Stimulated activated CD4-positive, alpha-beta T cell treated with anti-CD3 and anti-CD28 coated beads, Interleukin-4, amount 100 ng/mL, for 24 hours (primary cell): ENCODE measurements around the gene LAMB3.
A peak's percentile ranks its signal among the peaks of the same experiment; 100 is the strongest.

ENCODE experiments used
- DNase-seq: peaks from one replicate; pipeline ENCODE4 v3.0.0-alpha.2; 2020

LAMB3 gene

DNA sequence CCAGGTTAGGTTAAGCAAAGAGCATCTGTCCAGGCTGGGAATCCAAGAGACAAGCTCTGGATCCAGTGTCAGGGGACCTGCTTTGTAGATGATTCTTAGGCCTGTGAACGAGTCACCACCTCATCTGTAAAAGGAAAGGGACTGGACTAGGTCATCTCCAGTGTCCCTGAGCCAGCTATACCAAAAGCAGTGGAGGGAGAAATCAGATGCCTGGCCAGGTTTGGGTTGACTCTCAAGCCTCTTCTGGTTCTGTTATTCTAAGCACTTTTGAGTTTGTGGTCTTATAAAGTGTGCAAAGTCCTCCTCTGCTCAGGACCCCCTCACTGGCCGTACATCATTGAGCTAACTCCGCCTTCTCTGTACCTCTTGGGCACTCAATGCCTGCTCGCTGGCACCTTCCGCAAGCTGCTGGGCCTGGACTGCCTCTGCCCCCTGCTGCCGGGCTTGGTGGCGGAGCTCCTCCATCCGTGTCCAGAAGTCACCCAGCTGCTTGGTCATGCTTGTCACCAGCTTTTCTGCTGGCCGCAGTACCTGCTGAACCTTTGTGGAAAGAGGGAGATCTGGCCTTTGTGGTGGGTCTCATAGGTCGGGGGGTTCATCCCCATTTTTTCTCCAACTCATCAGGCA, 35.1 kb downstream of the LAMB3 start:
- no peak for DNase-seq

DNA sequence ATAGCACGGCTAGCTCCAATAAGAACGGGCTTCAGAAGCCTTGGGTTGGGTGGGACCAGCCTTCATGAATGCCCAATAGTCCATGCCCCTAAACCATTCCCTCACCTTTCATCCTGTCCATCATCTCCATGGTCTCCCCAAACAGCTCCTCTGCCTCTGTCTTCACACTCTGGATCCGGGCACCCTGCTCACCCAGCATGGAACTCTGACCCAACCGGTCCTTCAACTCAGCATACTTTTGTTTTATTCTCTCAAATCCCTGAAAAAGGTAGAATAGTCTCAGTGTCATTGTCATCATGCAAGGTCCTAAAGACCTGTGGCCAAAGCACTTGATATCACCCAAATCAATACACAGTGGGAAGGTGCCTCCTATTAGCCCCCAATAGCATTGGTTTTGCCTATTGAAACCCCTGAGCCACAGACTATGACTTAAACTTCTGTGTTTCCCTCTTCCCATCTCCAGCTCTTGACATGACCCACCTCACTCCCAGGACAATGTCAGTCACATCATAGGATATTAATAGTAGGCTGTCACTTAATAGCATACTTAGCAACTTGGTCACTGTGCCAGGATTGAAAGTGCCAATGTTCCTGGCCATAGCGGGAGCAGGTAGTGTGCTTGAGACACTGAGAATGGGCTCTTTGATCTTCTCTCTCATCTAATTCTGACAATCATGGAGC, 35.7 kb downstream of the LAMB3 start:
- no peak for DNase-seq

DNA sequence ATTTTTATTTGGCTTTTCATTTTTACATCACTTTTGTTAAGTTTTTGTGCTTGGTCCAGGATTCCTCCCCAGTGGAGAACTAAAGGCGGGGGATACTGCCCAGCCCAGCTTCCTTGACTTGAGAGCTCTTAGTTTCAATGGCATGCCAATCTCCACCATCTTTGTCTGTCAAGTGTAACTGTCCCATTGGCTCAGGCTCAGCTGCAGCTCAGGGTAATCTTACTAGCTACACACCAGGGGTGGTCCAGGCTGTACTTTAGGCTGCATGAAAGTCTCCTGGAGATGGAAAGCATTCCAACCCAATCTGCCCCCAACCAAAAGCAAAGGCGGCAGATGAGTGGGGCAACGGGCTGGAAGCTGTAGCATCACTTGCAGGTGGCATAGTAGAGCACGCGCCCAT, 37.3 kb downstream of the LAMB3 start:
- DNase-seq: no peak

DNA sequence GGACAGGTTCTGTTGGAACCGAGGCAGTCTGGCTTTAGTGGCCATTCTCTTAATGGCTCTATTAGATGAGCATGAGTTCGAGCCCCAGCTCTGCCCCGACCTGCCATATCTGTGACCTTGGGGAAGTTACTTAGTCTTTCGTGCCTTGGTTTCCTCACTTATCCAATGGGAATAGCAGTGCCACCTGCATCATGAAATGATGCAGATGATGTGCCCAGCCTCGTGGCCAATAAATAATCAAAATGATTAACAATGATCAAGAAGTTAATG, 38.1 kb downstream of the LAMB3 start:
- no peak for DNase-seq

DNA sequence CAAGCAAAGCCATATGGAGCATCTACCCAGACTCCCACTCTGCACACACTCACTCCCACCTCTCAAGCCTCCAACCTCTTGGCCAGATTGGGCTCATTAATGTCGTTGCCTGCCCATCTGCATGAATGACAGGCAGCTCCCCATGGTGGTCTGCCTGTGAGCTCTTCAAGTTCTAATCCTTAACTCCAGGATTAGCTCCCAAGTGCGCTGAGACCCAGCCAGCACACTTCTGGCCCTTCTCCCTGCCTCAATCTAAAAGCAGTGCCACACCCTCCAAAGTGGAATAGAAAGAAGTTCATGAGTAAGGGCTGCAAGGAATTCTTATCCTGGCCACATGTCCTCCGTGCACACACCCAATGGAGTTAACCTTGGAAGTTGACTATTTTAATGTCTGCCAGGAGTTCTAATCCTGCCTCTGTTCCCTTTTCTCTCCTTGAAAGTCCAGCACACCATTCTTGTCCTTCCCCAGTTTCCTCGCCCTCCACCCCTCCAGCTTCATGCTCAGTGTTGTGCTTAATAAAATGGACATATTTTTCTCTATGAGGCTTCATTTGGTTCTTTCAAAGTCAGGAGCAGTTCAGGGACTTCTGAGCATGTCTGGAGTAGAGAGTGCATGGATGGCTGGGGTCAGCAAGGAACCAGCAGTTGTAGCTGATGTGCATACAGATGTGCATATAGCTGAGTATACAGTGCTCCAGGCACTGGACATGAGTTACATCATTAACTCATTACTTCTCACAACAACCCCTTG, 38.6 kb downstream of the LAMB3 start:
- no peak for DNase-seq

DNA sequence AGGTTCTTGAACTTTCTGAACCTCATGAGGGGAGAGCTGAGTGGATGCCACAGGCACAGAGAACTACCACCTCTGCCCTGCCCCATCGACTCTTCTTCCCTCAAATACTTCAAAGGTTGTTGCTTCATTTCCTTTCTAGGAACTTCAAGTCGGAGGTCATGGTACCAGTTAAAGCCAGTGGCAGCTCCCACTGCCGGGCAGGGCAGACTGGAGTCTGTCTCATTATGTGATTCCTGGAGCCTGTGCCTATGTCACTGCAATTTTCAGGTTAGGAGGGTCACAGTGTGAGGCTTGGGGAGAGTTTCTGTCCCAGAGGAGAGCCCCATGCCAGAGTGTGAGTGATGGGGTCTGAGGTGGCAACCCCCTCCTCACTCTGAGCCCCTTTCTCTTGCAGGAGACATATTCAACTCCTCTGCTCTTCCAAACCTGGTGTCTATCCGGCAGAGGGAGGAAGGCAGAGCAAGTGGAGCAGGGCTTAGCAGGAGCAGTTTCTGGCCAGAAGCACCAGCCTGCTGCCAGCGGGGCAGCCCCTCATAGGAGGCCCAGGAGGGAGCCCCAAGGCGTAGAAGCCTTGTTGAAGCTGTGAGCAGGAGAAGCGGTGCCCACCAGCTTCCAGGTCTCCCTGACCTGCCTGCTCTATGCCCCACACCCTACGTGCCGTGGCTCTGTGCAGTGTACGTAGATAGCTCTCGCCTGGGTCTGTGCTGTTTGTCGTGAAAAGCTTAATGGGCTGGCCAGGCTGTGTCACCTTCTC, 39.4 kb downstream of the LAMB3 start:
- no peak for DNase-seq

DNA sequence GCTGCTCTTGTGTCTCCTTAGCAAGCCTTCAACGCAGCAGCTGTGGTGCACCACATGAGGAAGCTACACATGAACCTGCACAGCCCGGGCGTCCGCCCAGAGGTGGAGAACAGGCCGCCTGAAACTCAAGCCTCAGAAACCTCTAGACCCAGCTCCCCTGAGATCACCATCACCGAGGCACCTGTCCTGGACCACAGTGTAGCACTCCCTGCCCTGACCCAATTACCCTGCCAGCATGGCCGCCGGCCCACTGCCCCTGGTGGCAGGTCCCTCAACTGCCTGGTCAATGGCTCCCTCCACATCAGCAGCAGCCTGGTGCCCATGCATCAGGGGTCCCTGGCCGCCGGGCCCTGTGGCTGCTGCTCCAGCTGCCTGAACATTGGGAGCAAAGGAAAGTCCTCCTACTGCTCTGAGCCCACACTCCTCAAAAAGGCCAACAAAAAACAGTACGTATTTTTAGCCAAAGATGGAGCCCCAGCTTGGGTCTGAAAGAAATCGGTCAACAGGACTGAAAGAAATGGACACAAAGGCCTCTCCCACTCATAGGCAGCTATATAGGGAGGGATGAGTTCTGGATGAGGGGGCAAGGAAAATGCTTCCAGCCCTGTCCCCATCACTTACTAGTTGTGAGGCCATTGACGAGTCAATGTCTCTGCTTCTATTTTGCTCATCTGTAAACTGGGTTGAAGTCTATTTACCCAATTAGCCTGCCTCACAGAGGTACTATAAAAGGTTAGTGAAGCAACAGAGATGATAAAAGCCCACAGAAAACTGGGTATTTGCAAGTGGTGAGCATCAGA, 40.3 kb downstream of the LAMB3 start:
- DNase-seq: no peak

DNA sequence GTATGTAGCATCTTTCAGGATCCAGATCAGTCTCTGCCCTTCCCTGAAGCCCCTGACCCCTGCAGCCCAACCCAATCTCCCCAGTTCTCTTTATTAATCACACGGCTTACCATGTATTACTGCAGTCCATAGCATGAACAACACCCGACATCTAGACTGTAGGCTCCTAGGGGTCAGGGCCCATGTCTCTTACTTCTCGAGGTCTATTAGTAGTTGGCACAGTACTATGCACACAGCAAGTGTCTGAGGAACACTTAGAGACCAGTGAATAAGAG, 41.7 kb downstream of the LAMB3 start:
- DNase-seq: no peak

DNA sequence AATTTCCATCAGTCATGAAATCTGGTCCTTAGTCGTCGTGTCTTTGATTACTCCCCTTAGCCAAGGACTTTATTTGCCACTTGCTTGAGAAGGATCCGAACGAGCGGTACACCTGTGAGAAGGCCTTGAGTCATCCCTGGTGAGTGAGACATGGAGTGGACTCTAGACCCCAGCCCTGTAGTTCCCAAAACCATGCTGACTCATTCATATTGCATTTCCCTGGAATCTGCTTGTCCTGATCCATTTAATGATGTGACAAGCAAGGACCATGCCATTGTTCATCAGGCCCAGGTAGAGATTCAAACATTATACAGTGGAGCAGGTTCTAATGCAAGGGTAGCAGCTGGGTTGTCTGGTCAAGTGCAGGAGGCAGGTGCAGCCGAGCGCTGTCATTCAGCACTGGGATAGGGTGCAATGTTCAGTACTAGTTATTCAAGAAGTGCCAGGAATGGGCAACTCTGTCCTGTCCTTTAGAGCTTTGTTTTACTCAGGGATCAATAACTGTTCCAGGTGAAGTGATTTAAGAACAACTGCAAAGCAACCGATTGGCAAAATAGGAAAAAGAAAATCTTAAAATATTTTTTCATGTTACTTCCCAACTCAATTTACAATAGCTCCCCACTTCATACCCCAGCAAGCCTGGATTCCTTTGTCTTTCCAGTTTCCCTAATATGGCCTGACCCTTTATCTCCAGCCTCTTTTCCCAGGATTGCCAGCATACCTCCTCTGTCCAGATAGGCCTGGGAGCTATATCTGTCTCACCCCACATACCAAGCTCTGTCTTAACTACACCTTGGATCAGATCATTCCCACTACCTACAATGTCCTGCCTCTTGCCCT, 42.2 kb downstream of the LAMB3 start:
- DNase-seq: no peak

DNA sequence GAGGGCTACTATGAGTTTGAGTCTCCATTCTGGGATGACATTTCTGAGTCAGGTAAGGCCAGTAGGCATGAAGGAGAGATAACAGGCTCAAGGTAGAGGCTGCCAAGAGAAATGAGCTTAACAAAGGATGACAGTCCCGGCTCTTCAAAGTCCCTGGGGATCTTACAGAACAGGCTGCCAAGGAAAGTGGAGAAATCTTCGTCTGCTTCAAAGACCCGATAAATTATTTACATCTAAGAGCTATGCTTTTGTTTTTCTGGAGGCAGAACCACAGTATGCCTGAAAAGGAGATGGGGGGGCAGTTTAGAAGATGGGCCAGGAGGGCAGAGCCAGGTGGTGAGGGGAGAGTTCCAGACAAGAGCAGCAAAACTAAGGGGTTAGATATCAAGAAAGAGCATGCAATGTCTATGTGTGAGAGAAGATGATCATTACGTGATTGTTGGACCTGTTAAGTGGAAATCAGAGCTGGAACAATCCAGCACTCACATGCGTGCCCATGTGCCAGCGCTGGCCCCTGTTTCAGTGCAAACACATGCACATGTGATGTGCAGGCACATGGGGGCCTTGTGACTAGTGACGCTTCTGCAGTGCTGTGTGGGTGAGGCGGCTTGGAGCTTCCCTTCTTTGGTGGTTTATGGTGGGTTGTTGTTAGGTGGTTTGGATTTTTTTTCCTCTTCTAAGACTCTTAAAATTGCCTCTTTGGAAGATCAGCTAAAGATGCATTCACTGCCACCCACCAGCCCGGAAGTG, 43.0 kb downstream of the LAMB3 start:
- DNase-seq: no peak

DNA sequence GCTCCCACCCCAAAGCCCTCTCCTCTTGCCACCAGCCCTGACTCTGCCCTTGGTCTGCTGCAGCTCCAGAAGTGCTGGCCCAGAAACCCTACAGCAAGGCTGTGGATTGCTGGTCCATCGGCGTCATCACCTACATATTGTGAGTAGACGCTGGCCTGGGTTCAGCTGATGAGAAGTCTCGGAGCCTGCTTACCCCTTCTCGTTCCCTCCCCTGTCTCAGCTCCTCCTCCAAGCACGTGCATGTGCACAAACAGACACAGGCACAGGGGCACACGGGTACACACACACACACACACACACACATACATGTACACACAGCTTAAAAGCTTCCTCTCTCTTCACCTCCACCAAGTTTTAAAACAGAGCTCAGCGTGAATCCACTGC, 44.4 kb downstream of the LAMB3 start:
- no peak for DNase-seq

DNA sequence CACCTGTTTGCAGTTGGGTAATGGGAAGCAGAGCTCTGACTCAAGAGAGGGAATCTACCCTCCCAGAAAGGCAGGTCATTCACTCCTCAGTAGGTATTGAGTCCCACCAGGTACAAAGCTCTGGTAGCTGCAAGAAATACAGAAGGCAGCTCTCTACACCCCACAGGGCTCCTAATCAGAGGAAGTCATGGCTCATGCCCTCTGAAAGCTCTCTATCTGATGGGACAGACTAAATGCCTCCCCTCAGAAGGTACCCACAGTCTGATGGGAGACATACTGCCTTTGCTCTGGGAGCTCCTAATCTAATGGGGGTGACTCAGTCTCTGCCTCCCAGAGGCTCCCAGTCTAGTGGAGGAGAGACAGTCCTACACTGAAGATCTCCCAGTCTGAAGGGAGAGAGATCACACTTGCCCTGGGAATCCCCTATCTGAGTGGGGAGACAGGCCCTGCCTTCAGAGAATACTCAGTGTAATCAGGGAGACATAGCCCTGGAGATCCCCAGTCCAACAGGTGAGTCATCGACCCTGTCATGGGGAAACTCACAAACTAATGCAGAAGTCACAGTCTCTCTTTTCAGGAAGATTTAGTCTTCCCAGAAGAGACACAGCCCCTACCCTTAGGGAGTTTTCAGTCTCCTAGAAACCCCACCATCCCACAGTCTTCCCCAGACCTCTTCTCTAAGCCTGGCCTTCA, 45.0 kb downstream of the LAMB3 start:
- DNase-seq: peak; percentile 55

DNA sequence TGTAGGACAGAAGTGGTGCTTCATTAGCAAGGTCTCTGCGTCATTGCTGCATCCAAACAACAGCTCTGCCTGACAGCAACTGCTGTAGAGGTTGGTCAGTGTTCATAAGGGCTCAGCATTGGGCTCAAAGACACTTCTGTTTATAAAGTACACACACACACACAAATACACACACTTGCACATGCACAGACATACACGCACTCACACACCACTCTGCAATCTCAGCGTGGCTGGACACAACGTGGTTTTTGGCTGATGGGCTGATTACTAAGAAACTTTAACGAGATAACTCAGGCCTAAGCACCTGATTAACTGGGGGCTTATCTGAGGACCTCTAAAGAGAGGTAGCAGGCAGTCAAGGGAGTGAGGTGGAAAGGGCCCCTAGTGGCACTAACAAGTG, 48.3 kb downstream of the LAMB3 start:
- DNase-seq: no peak

DNA sequence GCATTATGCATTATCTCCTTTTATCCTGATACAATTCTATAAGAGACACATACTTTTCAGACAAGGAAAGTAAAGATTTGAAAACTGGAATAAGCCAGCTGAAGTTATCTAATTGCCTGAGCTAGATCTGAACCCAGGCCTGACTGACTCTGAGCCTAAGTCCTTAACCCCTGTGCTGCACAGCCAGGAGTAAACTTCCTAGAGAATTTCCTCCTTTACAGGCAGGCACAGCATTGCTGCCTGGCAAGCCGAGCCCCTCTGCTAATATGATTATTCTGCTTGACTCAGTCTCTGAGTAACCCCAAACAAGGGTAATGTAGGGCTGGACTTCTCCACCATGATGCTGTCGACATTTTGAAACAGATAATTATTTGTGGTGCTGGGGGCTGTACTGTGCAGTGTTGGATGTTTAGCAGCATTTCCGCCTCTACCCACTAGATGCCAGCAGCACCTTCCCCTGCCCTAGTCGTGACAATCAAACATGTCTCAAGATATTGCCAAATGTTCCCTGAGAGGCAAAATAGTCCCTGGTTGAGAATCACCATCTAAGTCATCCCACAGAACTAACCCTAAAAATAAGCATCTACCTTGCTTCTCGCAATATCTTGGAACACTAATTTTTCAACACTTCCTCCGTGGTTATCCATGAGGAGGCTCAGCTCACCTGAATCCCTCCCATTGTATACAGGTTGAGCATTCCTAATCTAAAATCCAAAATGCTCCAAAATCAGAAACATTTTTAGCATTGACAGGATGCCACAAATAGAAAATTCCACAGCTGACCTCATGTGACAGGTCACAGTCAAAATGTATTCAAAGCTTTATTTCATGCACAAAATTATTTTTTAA, 50.2 kb downstream of the LAMB3 start:
- DNase-seq: peak; percentile 39

DNA sequence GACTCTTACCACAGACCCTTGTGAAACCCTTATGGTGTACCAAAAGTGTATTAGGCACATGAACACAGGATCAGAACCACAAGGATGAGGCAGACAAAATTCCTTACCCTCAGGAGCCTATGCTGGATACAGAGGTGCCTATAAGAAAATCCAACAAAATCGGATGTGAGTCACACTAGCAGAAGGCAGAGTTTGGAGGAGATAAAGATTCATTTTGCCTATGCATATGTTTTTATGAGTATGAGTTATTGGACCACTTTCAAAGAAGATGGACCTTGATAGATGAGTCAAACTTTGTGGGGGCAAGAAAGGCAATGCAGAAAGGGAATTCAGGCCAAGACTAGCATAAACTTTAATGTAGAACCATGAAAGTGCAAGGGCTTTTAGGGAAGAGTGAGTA, 51.7 kb downstream of the LAMB3 start:
- no peak for DNase-seq

DNA sequence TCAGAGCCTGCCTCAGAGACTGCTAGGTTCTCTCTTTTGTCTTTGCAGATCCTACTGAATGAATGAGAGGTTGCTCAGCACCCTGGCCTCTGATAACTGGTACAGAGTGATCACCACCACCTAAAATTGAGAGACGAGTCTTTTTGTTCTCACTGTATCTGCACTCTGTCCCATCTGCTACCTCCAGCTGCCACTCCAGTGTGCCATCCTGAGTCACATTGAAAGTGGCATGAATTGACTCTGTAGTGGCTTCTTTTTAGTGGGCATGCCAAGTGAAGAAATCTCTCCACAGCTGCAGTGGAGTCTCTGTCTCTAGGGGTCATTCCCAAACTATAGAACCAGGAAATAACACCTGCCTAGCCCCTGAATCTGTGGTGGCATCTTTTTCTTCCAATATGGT, 54.0 kb downstream of the LAMB3 start:
- DNase-seq: no peak

DNA sequence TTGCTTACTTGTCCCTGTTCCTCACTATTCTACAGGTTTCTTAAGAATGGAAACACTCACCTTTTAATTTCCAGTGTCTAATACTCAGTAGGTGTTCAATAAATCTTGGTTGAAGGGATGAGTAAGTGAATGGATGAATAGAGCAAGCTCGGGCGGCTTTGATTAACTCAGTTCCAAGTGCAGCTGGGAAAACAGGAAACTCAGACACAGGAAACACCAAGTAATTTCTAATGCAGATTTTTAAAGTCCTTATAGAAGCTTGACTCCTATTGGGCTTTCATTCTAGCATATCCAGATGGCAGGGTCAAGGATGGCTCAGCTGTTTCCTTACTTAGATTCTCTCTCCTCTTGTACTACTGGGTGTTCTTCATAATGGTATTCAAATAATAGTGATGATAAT, 54.7 kb downstream of the LAMB3 start:
- DNase-seq: no peak

DNA sequence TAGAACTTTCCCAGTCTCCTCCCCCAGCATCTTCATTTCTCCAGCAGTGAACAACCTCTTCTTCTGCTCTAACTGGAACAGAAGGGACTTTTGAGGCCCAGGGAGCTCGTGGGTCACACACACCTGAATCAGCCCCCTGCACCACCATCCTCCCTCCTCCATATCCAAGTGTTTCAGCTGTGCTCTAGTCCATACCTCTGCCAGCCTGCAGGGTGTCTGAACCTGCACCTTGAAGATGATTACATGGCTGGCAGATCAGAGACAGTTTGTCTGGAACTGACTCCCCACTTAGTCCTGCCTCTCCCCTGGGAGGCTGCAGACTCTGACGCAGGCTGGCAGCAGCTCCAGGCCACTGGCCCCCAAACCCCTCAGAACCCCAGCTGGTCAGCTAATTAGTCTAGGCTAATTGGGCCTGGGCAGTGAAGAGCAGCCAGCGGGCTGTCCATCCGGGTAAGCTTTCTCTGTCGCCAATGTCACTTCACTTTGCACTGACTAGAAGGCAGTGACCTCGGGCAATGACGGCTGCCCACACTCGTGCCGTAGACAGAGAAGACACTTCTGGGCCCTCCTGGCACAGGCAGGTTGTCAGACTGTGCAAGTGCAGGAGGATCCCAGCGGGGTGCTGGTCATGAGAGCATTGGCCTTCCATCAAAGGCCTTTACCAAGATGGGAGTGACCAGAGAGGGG, 56.5 kb downstream of the LAMB3 start:
- no peak for DNase-seq

DNA sequence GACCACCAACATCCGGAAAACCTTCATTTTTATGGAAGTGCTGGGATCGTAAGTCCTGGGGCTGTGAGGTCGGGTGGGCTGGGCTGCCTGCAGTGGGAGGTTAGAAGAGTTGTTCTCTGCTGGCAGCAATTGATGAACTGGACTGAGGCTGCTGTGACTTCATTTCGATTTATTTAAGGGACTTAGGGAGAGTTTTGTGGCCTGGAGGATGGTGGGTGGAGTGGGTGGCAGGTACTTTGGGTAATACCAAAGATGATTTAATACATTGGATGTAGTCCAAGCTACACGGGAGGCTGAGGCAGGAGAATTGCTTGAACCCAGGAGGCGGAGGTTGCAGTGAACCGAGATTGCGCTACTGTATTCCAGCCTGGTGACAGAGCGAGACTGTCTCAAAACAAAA, 57.2 kb downstream of the LAMB3 start:
- no peak for DNase-seq
